Effector memory CD4-positive, alpha-beta T cell (primary cell): ENCODE results near the gene RBMS3.

ENCODE experiments used
- DNase-seq, 3 donors: peaks; one replicate each; pipeline ENCODE4 v3.0.0-alpha.2; 2020
- H3K27ac ChIP-seq: 2 replicates; pipeline ENCODE4 v1.7.0; 2013; ENCODE audit warnings: mild to moderate bottlenecking, low read length, moderate library complexity; ENCODE audit not compliant: insufficient read depth, poor library complexity, severe bottlenecking
- H3K27me3 ChIP-seq: replicated peaks from 2 replicates; pipeline ENCODE4 v1.7.0; 2013; ENCODE audit warnings: mild to moderate bottlenecking, low read length; ENCODE audit not compliant: insufficient read depth, control insufficient read depth, poor library complexity, severe bottlenecking
- H3K36me3 ChIP-seq: 2 replicates; pipeline ENCODE4 v1.7.0; 2013; ENCODE audit warnings: mild to moderate bottlenecking, low read length, moderate library complexity; ENCODE audit not compliant: control insufficient read depth, insufficient read depth
- H3K4me1 ChIP-seq: 2 replicates; pipeline ENCODE4 v1.7.0; 2013; ENCODE audit warnings: low read length, mild to moderate bottlenecking; ENCODE audit not compliant: control insufficient read depth, insufficient read depth, poor library complexity, severe bottlenecking
- H3K4me3 ChIP-seq: 2 replicates; pipeline ENCODE4 v1.7.0; 2013; ENCODE audit warnings: low read length, low read depth, mild to moderate bottlenecking; ENCODE audit not compliant: insufficient read depth, poor library complexity, severe bottlenecking
- H3K9me3 ChIP-seq: 2 replicates; pipeline ENCODE4 v1.7.0; 2013; ENCODE audit warnings: mild to moderate bottlenecking, low read length, moderate library complexity; ENCODE audit not compliant: control insufficient read depth

The RBMS3 gene

GRCh38 chr3:29284497-29284896 is 3.6 kb downstream of the RBMS3 start:
- Histone ChIP-seq H3K36me3 (no peaks in the 10 kb centered on the region), H3K4me3 (no peak overlapping the region), H3K4me1 (no peaks in the 10 kb centered on the region), H3K9me3 (no peaks in the 10 kb centered on the region), H3K27ac (no peak overlapping the region), H3K27me3 (no peaks in the 10 kb centered on the region)
- DNase-seq = no peak

GRCh38 chr3:29285471-29286071 is 4.7 kb downstream of the RBMS3 start:
- Histone ChIP-seq H3K9me3 (no peaks in the 10 kb centered on the region), H3K27ac (no peak overlapping the region), H3K4me3 (no peak overlapping the region), H3K4me1 (no peaks in the 10 kb centered on the region), H3K36me3 (no peaks in the 10 kb centered on the region), H3K27me3 (no peaks in the 10 kb centered on the region)
- DNase-seq = no peak

GRCh38 chr3:29286478-29287240 is 5.8 kb downstream of the RBMS3 start:
- Histone ChIP-seq H3K27me3 (no peaks in the 10 kb centered on the region), H3K4me3 (no peak overlapping the region), H3K27ac (no peak overlapping the region), H3K9me3 (no peaks in the 10 kb centered on the region), H3K36me3 (no peaks in the 10 kb centered on the region), H3K4me1 (no peaks in the 10 kb centered on the region)
- DNase-seq = no peak

- Histone ChIP-seq H3K9me3 (no peaks in the 10 kb centered on the region), H3K36me3 (no peaks in the 10 kb centered on the region), H3K4me3 (no peak overlapping the region), H3K27me3 (no peaks in the 10 kb centered on the region), H3K27ac (no peak overlapping the region), H3K4me1 (no peaks in the 10 kb centered on the region)
- no peak for DNase-seq
These were observed 9.7 kb downstream of the RBMS3 start for GRCh38 chr3:29290596-29290995.

- no peak overlapping the region for H3K27ac ChIP-seq
- no peaks in the 10 kb centered on the region for H3K4me1 ChIP-seq
- H3K27me3 ChIP-seq = no peaks in the 10 kb centered on the region
- no peaks in the 10 kb centered on the region for H3K36me3 ChIP-seq
- H3K9me3 ChIP-seq = no peaks in the 10 kb centered on the region
- DNase-seq = no peak
- H3K4me3 ChIP-seq = no peak overlapping the region
These were observed 10.6 kb downstream of the RBMS3 start for GRCh38 chr3:29291260-29291981.

- Histone ChIP-seq H3K27ac (no peak overlapping the region), H3K4me1 (no peaks in the 10 kb centered on the region), H3K4me3 (no peak overlapping the region), H3K9me3 (no peaks in the 10 kb centered on the region), H3K36me3 (no peaks in the 10 kb centered on the region), H3K27me3 (no peaks in the 10 kb centered on the region)
- DNase-seq = no peak
These were observed 11.1 kb downstream of the RBMS3 start for GRCh38 chr3:29291982-29292363.

GRCh38 chr3:29293421-29293820 is 12.6 kb downstream of the RBMS3 start:
- no peak overlapping the region for H3K27ac ChIP-seq
- H3K27me3 ChIP-seq = no peaks in the 10 kb centered on the region
- H3K9me3 ChIP-seq = no peaks in the 10 kb centered on the region
- H3K4me3 ChIP-seq = no peak overlapping the region
- no peaks in the 10 kb centered on the region for H3K36me3 ChIP-seq
- no peaks in the 10 kb centered on the region for H3K4me1 ChIP-seq
- no peak for DNase-seq

GRCh38 chr3:29297998-29298397 is 17.1 kb downstream of the RBMS3 start:
- no peak overlapping the region for H3K27ac ChIP-seq
- H3K4me3 ChIP-seq = no peak overlapping the region
- no peak for DNase-seq
- H3K36me3 ChIP-seq = no peaks in the 10 kb centered on the region
- no peaks in the 10 kb centered on the region for H3K9me3 ChIP-seq
- H3K27me3 ChIP-seq = no peaks in the 10 kb centered on the region
- no peaks in the 10 kb centered on the region for H3K4me1 ChIP-seq

- H3K36me3 ChIP-seq = no peaks in the 10 kb centered on the region
- no peak overlapping the region for H3K27ac ChIP-seq
- DNase-seq = no peak
- H3K9me3 ChIP-seq = no peaks in the 10 kb centered on the region
- no peak overlapping the region for H3K4me3 ChIP-seq
- no peaks in the 10 kb centered on the region for H3K27me3 ChIP-seq
- no peaks in the 10 kb centered on the region for H3K4me1 ChIP-seq
These were observed 20.6 kb downstream of the RBMS3 start for GRCh38 chr3:29301332-29302019.

GRCh38 chr3:29302619-29303018 is 21.7 kb downstream of the RBMS3 start:
- no peaks in the 10 kb centered on the region for H3K27me3 ChIP-seq
- no peaks in the 10 kb centered on the region for H3K36me3 ChIP-seq
- H3K4me1 ChIP-seq = no peaks in the 10 kb centered on the region
- H3K27ac ChIP-seq = no peak overlapping the region
- H3K4me3 ChIP-seq = no peak overlapping the region
- no peak for DNase-seq
- no peaks in the 10 kb centered on the region for H3K9me3 ChIP-seq
